DMS114 treated with DMSO at 0.1 percent for 48 hours (cell line): ENCODE results near the gene CNOT6L.
A peak's percentile ranks its signal among the peaks of the same experiment; 100 is the strongest.

Experiments
- DNase-seq: peaks from one replicate; lab custom pipeline; 2025; ENCODE audit not compliant: unreplicated experiment; lab: John Stamatoyannopoulos, UW

The CNOT6L gene

DNA sequence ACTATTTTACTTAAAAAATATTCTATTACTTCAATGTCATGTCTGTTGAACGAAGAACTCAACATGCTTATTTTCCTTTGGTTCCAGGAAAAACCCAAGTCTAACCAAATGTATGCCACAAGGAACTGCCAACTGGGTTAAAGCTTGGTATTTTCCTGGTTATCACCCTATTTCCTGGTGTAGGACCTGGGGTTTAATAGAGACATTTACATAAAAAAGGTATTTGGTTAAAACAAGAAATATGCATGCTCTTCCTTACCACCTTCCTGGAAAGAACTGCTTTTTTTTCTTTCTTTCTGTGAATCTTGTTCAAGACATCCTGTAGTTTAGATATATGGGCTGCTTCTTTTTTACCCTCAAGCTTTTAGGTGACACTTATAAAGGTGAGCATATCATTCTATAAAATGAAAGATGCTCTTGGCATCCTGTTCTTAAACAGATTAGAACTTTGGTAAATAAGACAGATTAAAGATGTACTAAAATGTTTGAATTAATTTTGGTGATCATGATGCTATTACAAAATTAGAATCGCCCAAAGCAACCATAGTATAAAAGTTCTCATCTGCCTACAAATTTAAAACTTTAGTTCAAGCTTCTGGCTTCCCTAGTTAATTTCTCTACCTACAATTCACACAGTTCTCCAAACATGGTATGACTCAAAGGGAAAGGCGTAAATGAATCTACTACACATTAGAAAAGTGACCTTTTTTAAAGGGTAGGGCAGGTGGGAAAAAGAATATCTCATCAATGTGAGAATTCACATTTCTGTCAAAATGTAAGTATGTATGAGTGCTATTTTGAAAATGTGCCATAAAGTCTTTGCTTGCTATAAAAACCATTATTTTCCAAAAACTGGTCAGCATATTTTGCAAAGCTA, 103.5 kb downstream of the CNOT6L start:
- no peak for DNase-seq

DNA sequence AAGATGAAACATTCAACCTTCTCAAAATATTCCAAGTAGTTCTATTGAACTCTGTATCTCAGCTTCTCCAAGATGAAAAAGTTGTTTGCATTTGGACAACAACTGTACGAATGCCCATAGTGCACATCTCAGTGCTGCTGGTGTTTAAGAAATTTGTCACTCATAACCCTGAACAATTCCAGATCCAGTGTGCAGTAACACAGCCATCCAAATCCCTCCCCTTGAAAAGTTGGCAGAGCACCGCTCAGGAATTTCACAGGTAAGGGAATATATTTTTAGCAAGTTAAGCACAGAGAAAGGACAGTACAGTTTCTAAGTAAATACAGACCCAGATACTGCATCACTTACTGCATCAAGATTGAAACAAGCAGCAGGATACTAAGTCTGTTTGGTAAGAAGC, 104.7 kb downstream of the CNOT6L start:
- no peak for DNase-seq

DNA sequence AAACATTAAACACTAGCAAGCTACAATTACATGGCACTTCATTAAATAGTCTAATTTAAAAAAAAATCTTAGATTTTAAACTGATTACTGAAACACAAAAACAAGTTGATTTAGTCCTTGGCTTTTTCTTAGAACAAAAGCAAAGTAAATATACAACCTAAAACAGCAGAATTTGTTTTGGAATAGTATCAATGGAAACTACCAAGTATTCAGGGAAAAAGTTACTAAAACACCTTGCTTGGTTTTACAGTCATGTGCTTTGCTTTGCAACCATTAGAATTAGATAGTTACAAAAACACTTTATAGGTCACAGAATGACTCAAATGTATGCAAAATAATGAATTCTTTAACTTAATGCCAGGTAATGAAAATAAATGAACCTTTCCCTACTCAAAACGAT, 105.3 kb downstream of the CNOT6L start:
- DNase-seq, result no peak

DNA sequence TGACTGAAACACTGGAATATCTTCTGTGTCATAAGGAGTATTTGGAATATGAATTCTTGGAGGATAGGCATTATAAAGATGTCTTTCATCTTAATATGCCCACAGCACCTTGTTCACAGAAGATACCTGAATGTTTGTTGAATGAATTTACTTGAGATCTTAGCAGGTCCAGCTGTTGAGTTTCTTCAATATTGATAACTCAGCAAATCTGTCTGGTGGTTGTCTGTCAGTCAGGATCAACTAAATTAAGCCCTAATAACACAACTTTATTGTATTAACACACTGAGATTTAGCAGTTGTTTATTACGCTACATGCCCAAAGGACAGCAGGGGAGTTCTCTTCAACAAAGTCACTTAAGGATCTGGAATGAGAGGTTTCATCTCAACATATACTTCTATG, 106.5 kb downstream of the CNOT6L start:
- DNase-seq, result no peak

DNA sequence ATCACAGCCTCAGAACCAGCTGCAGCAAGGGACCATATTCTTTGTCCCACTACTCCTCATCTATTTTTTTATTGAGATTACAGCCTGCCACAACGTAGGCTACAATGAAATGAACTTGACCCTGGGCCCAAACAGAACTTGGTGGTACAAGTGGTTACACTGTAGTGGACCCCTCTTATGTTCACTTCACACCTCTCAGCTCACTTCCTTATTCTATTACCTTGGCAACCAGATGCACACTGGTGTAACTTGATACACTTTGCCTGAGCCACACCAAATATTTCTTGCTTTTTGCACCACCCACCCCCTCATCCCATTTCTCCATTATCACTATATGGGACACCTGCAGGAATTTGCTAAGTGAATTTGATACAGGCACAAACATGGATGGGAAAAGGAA, 107.7 kb downstream of the CNOT6L start:
- DNase-seq, result no peak

DNA sequence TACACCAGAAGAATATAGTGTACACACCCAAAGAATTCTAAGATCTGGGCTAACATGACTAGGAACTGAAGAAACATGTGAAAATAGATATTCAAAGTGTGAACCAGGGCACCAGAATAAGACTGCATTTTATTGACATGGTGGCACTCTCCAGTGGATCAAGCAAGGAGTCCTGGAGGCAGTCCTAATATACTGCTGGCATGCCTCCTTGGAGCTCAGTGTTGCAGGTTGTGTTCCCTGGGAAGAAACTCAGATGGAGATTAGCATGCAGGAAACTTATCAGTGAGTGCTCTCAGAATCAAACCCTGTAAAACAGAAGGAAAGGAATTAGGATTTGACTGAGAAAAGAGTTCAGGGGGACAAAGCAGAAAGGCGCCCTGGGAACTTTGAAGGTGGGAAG, 108.5 kb downstream of the CNOT6L start:
- no peak for DNase-seq

DNA sequence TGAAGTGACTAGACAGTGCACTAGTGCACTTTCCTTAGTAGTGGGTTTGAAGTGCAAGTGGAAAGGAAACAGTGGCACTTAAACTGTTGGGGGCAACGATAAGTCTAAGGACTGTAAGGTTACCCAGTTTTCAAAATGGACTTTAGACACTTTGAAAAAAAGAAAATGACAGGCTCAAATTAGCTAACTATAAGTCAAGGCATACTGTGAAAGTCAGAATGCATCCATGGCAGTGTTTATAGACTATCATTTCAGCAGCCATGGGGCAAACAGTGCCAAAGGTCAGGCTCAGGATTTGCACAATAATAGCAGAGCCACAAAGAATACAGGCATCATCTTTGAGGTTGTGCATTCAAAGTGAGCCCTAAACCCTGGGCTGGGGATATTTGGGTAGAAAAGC, 109.1 kb downstream of the CNOT6L start:
- no peak for DNase-seq

DNA sequence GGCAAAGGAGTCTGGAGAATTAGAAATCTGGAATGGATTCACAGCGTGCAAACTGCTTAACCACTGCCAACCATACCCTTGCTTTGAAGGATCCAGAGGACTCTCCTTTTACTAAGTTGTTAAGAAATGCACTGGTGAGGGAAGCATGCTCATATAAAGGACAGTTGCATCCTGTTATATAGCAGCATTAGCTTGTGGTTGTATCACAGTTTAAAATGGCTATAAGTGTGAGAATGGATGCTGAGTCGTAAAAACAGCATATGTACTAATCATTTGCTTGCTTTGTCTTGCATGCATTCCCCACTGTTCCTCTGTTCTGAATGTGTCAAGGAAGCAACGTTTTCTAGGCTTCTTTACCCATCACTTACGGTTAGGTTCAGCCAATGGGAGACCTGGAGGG, 112.5 kb downstream of the CNOT6L start:
- DNase-seq, result no peak

DNA sequence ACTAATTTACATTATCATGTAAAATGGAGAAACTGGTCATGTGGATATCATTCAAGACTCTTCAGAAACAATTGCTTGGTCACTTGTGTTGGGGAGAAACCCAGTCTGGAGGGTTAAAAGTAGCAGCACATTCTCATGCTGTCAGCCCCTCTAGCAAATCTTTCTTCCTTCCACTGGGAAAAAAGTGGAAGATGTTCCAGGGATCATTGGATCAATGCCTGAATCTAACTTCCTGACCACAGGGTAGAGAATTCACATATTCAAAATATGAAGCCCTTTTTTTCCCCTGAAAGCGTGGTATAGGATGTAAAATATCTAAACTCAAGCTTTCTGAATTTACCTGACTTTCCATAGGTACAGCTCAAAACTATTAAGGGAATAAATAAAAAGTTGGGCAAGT, 115.5 kb downstream of the CNOT6L start:
- DNase-seq, result no peak

DNA sequence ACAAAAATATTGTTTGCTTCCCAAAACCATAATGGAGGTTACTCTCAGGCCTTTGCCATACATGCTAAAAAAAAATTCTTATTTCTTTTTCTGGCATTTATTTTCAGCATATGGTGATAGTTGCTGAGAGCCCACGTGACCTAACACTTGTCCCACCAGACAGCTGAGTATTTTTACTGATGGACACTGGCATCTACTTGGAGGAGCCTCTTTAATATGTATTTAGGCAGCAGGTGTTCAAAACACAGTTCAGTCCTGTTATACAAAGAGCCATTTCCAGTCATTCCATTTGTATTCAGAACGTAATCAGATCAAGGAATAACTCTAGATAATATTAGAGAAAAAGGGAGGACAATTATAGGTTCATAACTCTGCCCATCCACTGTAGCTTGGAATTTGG, 118.0 kb downstream of the CNOT6L start:
- DNase-seq, result no peak

DNA sequence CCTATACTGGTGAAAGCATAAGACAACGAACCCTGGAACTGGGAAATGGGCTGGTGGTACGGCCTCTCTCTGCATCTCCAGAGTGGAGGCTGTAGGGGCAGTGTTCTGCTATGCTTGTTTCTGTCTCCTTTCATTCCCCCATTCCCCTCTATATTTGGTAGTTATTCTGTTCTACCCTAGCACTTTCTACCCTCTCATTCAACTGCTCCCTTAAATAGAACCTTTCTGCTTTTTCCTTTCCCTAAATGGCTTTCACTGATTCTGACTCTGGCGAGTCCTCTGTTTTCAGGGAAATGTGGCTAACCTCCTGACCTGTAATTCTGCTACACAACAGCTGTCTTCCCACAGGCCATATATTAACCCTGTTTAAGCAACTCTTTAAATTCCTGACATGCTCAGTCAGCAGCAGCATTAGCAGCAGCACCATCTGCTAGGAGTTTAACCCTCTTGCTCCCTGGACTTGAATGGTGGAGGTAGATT, 119.4 kb downstream of the CNOT6L start:
- DNase-seq, result no peak

DNA sequence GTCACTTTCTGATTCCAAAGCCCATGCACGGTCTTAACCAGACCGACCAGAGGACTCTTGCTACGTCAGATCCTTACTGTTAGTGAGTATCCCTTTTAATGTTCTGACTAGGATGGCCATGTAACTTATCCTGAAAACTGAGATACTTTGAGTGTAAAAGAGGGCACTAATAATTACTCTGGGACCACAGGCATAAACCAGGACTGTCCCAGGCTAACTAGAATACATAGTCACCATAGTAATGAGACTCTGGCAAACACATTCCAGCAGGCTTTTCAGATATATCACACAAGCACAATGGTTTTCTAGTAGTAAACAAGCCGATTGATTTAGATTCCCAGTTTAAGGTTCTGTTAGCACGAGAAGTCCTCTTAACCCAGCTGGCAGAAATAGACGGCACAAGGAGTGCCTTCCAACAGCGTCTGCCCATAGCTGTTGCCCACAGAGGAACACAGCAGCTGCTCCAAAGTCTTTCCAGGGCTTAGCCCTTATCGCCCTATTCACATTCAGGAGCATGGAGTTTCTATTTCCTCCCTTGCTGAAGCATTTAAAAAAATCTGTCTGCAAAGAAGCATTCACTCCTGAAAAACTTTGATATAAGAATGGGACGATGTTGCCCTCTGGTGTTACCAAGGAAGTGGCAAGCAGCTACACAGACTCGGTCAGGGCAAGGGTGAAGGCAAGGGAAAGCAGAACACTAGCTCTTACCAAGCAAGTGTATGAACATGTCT, 121.1 kb downstream of the CNOT6L start:
- peak; percentile 0 for DNase-seq

DNA sequence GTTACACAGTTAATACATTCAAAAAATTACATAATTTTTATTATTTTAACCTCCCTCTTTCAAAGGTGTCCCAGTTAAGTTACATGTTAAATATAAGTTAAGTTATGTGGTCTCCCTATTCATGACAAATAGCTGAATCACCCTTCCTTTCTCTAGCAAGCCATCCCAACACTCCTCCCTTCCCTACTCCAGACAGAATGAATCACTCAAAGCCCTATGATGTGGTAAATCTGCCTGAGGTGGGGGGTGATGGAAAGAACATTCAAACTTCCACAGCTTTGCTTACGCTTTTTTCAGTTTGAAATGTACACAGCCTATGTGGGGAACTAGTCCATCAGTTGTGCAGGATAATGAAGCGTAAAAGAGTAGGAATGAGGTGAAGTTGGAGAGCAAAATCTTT, 123.4 kb downstream of the CNOT6L start:
- no peak for DNase-seq

DNA sequence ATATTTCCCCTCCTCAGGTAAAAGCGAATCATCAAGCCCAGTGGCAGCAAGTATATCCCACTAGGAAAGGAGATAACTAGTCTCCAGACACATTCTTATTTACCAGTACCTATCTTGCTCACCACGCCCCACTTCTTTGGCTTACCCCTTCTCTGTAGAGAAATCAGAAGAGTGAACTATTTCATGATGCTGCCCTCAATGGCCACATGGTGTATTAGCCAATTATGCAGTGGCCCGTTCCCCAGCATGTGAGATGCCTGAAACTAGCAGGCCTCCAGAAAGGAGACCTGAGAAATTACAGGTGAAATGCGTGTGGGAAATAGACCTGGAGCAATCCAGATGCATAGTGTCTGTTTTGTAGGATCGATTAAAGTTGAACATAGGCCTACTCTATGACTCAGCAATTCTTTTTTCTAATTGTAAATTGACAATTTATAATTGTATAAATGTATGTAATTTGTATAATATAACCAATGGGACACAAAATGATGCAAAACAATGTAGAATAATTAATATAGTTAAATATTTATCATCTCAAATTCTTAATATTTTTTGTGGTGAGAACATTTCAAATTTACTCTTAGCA, 126.2 kb downstream of the CNOT6L start:
- no peak for DNase-seq

DNA sequence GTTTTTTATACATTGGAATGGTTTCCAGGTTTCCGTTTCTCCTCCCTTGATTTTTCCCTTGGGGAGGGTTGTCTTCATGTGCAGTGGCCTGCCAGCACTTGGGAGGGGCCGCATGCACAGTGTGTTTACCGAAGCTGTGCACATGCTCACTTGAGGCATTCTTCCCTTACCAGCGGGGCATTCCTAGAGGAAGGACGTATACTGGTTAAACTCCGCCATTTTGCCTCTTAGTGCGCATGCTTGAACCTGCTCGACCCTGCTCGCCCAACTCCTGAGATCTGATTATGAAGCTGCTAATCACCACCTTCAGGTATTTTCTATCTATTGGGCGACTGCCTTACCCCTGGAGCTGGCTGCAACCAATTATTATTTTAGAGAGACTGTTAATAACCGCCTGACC, 137.4 kb downstream of the CNOT6L start:
- no peak for DNase-seq

DNA sequence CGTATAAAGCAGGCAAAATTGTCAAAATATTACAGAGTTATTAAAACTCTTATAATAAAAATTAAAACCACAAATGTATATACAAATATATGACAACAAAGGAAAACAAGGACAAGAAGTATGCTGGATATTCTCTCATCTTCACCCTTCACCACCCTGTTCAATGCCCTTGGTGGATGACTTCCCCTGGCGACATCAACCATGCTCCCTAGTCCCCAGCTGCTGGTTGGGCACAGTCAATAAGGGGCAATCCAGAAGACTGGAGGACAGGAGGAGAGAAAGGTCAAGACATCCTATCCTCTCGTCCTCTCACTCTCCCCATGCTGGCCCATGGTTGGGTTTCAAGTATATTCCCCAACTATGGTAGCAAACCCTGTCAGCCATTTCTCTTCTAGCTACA, 142.3 kb downstream of the CNOT6L start:
- DNase-seq, result no peak

DNA sequence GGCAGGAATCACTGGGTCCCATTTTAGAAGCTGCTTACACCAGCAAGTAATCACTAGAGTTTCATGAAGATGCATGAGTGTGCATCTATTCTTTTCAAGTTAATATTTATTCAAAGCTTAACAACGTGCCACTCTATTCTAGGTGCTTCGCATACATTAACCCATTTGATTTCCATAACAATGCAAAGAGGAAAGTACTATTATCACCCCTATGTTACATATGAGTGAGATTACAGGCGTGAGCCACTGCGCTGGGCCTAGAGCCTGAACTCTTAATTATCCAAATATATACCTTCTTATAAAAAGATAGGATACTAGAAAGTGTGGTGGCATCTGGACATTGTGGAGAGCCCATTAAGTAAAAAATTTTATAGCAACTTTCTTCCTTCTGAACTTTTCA, 148.1 kb downstream of the CNOT6L start:
- DNase-seq, result no peak

DNA sequence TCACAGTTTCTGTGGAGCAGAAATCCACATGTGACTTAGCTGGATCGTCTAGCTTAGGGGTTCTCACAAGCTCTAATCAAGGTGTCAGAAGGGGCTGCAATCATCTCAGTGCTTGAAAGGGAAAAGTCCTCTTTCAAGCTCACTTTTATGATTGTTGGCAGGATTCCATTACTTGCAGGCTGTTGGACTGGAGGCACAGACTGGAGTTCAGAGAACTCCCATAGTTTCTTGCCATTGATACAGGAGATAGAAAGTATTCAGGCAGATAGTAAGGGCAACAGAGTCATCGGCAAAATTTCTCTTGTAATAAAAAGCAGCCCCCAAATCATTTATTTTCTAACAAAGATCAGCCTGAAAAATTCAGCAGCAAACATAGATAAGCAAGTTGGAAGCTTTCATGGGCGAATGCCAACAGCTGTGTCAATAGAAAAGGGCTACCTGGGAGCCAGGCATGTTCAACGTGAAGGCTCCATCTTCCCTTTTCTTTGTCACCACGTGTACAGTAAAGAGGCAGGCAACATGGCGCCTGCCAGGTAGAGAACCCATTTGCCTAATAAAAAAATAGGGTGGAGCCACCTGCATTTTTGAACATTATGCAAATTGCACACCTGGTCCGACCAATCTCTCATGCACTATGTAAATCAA, 149.1 kb downstream of the CNOT6L start:
- DNase-seq, result no peak

DNA sequence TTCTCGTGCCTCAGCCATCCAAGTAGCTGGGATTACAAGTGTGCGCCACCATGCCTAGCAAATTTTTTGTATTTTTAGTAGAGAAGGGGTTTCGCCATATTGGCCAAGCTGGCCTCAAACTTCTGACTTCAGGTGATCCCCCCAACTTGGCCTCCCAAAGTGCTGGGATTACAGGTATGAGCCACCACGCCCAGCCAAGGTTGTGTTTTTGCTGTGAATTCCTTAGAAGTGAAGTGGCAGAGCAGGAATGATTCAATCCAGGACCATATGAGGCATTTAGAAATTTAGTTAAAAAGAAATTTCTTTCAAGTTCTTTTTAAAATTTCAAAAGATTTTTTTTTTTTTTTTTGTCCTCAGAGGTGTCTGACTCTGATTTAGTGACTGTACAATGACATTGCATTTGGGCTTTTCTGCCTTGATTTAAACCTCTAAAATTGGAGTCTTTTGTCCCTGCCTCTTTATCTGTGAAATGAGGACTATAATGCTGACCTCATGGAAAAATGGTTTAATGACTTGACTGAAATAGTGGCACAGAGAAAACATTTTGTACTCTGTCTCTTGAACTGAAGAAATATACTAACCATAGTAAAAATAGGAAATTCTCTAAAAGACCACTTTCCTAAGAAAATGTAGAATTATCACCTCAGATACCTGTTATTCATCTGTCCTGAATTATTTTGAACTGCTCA, 153.6 kb downstream of the CNOT6L start:
- DNase-seq, result no peak
